Skin of body (tissue), 2 donors: ENCODE data around the gene ZNF467. TPM values are rescaled to one million over a fixed set of nuclear protein-coding genes. Genes with fewer than 3 reads are reported as not detected.

ENCODE experiments used
- DNase-seq: peaks from one replicate; lab custom pipeline; 2025; lab: John Stamatoyannopoulos, UW
- total RNA-seq: library from RNA; depleted of rRNA; stranded (reverse); fragments of >200 nt; gene quantifications from one replicate; pipeline ENCODE4 v1.2.3, GENCODE V29; 2014

Gene ZNF467
- total RNA-seq, 1 donor from 2014 or later, result 3.6 TPM

DNA sequence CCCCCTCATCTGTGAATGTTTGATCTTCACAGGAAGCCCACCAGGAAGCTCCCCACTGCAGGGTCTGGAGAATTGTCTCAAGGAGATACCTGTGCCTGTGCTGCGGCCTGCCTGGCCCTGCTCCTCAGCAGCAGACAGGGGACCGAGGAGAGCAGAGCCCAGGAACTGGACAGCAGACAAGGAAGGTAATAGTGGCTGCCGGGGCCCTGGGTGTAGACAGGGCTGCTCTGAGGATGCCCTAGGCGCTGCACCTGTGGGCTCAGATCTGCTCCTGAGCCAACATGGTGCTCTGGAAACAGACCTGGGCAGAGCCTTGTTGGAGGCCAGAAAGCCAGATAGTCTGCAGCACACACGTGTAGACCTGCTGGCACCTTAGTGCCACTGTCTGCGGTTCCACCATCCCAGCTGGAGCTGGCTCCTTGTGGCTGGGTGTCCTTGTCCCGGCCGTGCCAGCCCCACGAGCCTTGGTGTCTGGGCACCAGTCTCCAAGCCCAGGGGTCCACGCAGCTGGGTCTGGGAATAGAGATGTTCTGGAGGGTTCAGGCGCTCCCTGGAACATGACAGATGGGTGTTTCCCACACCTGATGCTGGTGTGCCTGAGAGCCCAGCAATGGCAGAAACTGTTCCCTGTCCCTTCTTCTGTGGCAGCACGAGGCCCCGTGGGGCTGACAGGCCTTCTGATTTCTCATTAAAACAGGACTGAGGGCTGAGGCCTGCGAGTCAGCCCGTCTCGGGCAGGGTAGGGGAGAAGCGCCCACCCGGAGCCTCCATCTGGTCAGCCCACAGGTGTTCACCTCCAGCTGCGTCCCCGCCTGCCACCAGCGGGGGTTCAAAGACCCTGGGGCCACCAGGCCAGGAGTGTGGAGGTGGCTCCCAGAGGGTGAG lies 44.7 kb downstream of the ZNF467 start:
- no peak for DNase-seq

GRCh38 chr7:149727899-149728476 lies 45.4 kb downstream of the ZNF467 start:
- no peak for DNase-seq

GRCh38 chr7:149727053-149727898 lies 46.1 kb downstream of the ZNF467 start:
- no peak for DNase-seq

GRCh38 chr7:149725916-149726315 lies 47.5 kb downstream of the ZNF467 start:
- DNase-seq, result no peak

GRCh38 chr7:149725426-149725821 lies 48.0 kb downstream of the ZNF467 start:
- no peak for DNase-seq

- DNase-seq, result no peak
These were observed 48.5 kb downstream of the ZNF467 start for GRCh38 chr7:149724661-149725425.

GRCh38 chr7:149723795-149724495 lies 49.4 kb downstream of the ZNF467 start:
- no peak for DNase-seq

DNA sequence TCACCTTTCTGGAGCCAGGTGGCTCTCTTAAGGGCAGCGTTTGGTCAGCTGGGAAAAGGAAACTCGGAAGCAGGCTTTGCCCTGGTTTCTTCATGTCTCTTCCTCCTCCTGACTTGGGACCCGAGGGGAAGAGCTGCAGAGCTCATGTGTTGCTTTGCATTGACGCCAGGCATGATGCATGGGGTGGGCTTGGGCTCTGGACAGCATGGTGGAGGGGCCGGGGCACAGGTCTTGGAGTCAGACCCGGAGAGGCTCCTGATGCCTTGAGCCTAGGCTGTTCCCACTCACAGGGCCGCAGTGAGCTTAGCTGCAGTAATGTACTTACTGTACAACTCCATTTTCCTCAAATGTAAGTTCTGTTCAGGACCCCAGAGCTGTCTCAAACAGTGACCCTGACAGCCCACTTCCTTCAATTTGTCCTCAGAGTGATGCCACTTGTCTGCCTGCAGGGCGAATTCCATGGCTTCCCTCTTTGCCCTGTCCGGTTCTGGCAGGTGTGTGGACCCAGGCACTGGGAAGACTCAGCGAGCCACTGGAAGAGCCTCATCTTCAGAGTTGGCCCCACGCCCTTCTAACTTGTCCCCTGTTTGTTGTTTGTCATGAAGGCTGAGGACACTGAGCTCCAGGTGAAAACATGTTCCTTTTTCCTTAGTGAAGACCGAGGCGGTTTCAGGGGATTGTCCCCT lies 50.2 kb downstream of the ZNF467 start:
- DNase-seq, result no peak

DNA sequence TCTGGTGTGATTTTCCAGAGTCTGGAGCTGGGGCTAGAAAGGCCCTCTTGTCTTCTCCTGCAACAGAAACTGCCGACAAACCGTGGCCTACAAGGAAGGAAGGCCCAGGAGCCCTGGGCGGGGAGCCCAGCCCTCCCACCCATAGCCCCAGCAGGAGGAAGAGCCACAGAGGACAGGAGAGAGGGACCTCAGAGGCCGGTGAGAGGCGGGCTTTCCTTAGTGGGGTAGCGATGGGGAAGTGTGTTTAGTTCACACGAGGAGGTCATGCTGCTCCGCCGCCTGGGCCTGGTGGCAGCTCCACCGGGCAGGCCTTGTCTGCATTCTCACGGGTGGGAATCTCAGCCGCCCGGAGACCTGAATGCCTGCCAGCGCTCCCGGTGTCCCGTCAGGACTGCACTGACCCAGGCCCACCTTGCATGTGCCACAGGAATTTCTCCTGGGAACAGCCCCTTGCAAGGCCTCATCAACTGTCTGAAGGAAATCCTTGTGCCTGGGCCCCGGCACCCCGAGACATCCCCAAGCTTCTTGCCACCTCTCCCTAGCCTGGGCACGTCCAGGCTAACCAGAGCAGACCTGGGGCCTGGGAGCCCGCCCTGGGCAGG lies 50.9 kb downstream of the ZNF467 start:
- DNase-seq, result no peak

GRCh38 chr7:149721084-149721601 lies 52.2 kb downstream of the ZNF467 start:
- no peak for DNase-seq

- DNase-seq, result no peak
These were observed 52.9 kb downstream of the ZNF467 start for GRCh38 chr7:149720372-149721083.

DNA sequence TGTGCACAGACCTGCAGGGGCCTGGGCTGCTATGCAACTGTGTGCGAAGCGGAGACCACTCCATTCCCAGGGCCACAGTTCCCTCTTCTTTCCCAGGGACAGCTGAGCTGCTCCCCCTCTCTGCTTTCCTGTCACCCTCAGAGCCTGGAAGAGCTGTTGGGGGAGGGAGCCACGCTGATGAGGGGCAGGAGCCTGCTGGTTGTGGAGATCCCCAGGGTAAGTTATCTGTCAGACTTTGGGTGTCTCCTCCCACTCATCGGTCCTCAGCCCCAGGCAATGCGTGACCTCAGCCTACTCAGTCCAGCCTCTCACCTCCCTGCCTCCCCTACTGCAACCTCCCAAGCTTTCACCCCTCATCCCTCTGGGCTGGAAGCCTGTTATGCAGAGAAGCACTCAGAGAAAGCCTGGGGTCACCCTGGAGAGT lies 53.5 kb downstream of the ZNF467 start:
- no peak for DNase-seq

- DNase-seq, result no peak
These were observed 54.1 kb downstream of the ZNF467 start for GRCh38 chr7:149719050-149719899.

DNA sequence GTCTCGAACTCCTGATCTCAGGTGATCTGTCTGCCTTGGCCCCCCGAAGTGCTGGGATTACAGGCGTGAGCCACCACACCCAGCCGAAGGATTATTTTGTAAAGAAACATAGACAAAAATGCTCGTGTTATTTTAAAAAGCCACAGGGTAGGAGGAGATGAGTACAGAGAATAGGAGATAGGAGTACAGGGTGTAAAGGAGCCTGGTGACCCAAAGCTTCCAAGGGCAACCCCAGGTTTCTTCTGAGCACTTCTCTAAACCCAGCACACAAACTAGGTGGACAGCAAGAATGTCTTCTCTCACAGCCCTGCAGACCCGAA lies 54.7 kb downstream of the ZNF467 start:
- no peak for DNase-seq

GRCh38 chr7:149717481-149717880 lies 55.9 kb downstream of the ZNF467 start:
- no peak for DNase-seq

GRCh38 chr7:149716932-149717307 lies 56.5 kb downstream of the ZNF467 start:
- DNase-seq, result no peak

DNA sequence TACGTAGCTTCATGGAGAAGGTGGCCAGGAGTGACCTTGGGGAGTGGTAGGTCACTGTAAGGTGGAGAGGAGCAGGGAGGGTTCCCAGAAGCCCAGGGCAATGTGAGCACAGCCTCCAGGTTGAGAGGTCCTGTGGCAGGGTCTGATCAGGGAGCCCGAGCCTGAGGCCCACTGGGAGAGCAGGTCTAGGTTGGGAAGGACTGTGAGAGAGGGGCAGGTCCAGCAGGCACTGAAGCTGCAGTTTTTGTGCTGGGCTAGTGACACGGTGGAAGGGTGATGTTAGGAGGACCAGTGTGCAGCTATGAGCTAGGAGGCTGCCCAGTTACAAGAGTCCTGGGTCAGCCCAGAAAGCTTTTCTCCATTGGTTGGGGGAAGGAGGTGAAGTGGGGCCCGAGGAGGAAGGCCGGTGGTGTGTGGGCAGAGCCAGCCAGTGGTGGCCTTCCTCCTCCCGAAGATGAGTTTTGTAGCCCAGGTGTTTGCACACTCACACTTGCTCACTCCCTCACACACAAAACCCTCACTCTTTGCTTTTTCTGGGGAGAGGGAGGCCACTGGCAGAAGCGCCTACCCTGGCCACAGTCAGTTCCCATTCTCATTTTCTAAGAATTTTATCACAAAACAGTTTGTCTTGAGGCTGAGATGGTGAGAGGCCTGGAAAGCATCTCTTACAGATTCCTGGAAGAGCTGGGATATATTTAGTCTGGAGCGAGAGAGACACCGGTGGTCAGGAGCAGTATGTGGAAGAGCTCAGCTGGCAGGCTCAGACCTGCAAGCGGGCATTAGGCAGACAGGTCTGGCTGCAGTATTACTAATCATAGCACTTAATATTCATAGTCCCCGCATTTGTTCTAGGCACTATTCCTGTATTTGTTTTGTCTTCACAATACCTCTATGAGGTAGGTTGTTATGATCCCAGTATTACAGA lies 57.1 kb downstream of the ZNF467 start:
- DNase-seq, result no peak
